NCI-H1105 treated with DMSO at 0.1 percent for 48 hours (cell line): Measurements from ENCODE around the gene VPS26A.
"Not testable (repeated sequence)": the region's sequence is repeated elsewhere in the genome, so short reads cannot be mapped to it uniquely, and the experiment has no call there.

Source experiments
- DNase-seq: peaks from one replicate; lab custom pipeline; 2025; lab: John Stamatoyannopoulos, UW

The VPS26A gene

GRCh38 chr10:69103784-69104183 lies 20.2 kb upstream of the VPS26A start:
- no peak for DNase-seq

- DNase-seq = no peak
These were observed 18.8 kb upstream of the VPS26A start for GRCh38 chr10:69104994-69105790.

GRCh38 chr10:69107176-69107490 lies 16.8 kb upstream of the VPS26A start:
- no peak for DNase-seq

- DNase-seq = no peak
These were observed 16.3 kb upstream of the VPS26A start for GRCh38 chr10:69107699-69108098.

GRCh38 chr10:69119896-69120295 lies 4.1 kb upstream of the VPS26A start:
- DNase-seq = no peak

- peak; percentile 47 for DNase-seq
These were observed 652 bp upstream of the VPS26A start for GRCh38 chr10:69123306-69123746.

- peak; percentile 24 for DNase-seq
These were observed 738 bp downstream of the VPS26A start for GRCh38 chr10:69124563-69125268.

- no peak for DNase-seq
These were observed 1.6 kb downstream of the VPS26A start for GRCh38 chr10:69125554-69125953.

- no peak for DNase-seq
These were observed 6.3 kb downstream of the VPS26A start for GRCh38 chr10:69130251-69130650.

GRCh38 chr10:69139961-69140360 lies 16.0 kb downstream of the VPS26A start:
- DNase-seq = no peak

GRCh38 chr10:69141304-69141703 lies 17.3 kb downstream of the VPS26A start:
- no peak for DNase-seq

- DNase-seq = not testable (repeated sequence)
These were observed 18.1 kb downstream of the VPS26A start for GRCh38 chr10:69142074-69142473.

GRCh38 chr10:69142983-69143382 lies 19.0 kb downstream of the VPS26A start:
- DNase-seq = no peak

GRCh38 chr10:69145329-69145728 lies 21.4 kb downstream of the VPS26A start:
- no peak for DNase-seq

- DNase-seq = no peak
These were observed 21.9 kb downstream of the VPS26A start for GRCh38 chr10:69145864-69146263.

- no peak for DNase-seq
These were observed 22.8 kb downstream of the VPS26A start for GRCh38 chr10:69146759-69147158.

- no peak for DNase-seq
These were observed 28.0 kb downstream of the VPS26A start for GRCh38 chr10:69151984-69152383.

GRCh38 chr10:69153227-69153626 lies 29.2 kb downstream of the VPS26A start:
- DNase-seq = no peak

- no peak for DNase-seq
These were observed 36.8 kb downstream of the VPS26A start for GRCh38 chr10:69160809-69161241.

GRCh38 chr10:69168493-69168892 lies 44.5 kb downstream of the VPS26A start:
- DNase-seq = no peak

GRCh38 chr10:69172241-69172982 lies 48.4 kb downstream of the VPS26A start:
- no peak for DNase-seq

GRCh38 chr10:69175326-69175725 lies 51.3 kb downstream of the VPS26A start:
- not testable (repeated sequence) for DNase-seq

- DNase-seq = no peak
These were observed 52.8 kb downstream of the VPS26A start for GRCh38 chr10:69176823-69177222.
